HEK293 (cell line): ENCODE data around the gene NEK9.

Source experiments
- CTCF ChIA-PET: fragments of 350-600 bp; formaldehyde crosslinking; extraction: SDS; loops from one replicate; lab custom pipeline; 2021; ENCODE audit warnings: antibody characterized with exemption; lab: Yijun Ruan, JAX
- POLR2A ChIA-PET: fragments of 300-600 bp; formaldehyde crosslinking; extraction: SDS; loops from one replicate; lab custom pipeline; 2020; ENCODE audit warnings: antibody characterized with exemption, inconsistent platforms; lab: Yijun Ruan, JAX
- H3K27ac ChIP-seq: fragments of 200-500 bp; sonication (Bioruptor generic); 2 replicates; pipeline ENCODE4 v1.5.1; 2014; ENCODE audit warnings: low read depth, low read length, control low read depth, inconsistent platforms; ENCODE audit errors: extremely low read depth
- H3K36me3 ChIP-seq, 2 experiments: fragments of 200-500 bp in 1 of 2; sonication (Bioruptor generic) in 1 of 2; 1 replicate in 1 of 2; 2 replicates in 1 of 2; pipeline ENCODE4 v1.5.1; 2014 to 2017; ENCODE audit warnings: inconsistent platforms in 2 of 2, low read length in 2 of 2; ENCODE audit not compliant: control insufficient read depth in 2 of 2, insufficient read depth in 1 of 2
- H3K4me1 ChIP-seq: fragments of 200-500 bp; sonication (Bioruptor generic); 2 replicates; pipeline ENCODE4 v1.5.1; 2014; ENCODE audit warnings: mild to moderate bottlenecking, low read length, inconsistent platforms; ENCODE audit not compliant: control insufficient read depth, insufficient read depth
- H3K4me3 ChIP-seq: 2 replicates; pipeline ENCODE4 v1.5.1; 2011; ENCODE audit warnings: low read depth, mild to moderate bottlenecking, control low read depth, low read length, moderate library complexity
- H3K9me3 ChIP-seq: fragments of 200-500 bp; sonication (Bioruptor generic); 2 replicates; pipeline ENCODE4 v1.5.1; 2014; ENCODE audit warnings: low read depth, low read length, inconsistent platforms; ENCODE audit not compliant: control insufficient read depth, insufficient read depth
- GLIS2 ChIP-seq: fragments of 450-650 bp; formaldehyde crosslinking; IDR thresholded peaks from 2 replicates; pipeline ENCODE4 v1.5.1; 2016; ENCODE audit warnings: missing biosample characterization, missing genetic modification characterization
- KLF9 ChIP-seq: fragments of 450-650 bp; formaldehyde crosslinking; IDR thresholded peaks from 2 replicates; pipeline ENCODE4 v1.5.1; 2016; ENCODE audit warnings: missing biosample characterization, missing genetic modification characterization, low read depth
- SALL2 ChIP-seq: fragments of 450-650 bp; formaldehyde crosslinking; IDR thresholded peaks from 2 replicates; pipeline ENCODE4 v1.5.0; 2017; ENCODE audit warnings: missing biosample characterization, mild to moderate bottlenecking, missing genetic modification characterization, borderline replicate concordance
- SCRT1 ChIP-seq: fragments of 450-650 bp; formaldehyde crosslinking; IDR thresholded peaks from 2 replicates; pipeline ENCODE4 v1.5.1; 2016; ENCODE audit warnings: missing biosample characterization, missing genetic modification characterization, borderline replicate concordance
- TCF7L2 ChIP-seq: IDR thresholded peaks from 2 replicates; pipeline ENCODE4 v1.6.1; 2011; ENCODE audit warnings: low read depth, mild to moderate bottlenecking, inconsistent platforms, low read length, moderate library complexity, borderline replicate concordance
- WT1 ChIP-seq: fragments of 450-650 bp; formaldehyde crosslinking; IDR thresholded peaks from 2 replicates; pipeline ENCODE4 v1.5.1; 2016; ENCODE audit warnings: missing biosample characterization, missing genetic modification characterization
- ZNF112 ChIP-seq: fragments of 450-650 bp; formaldehyde crosslinking; IDR thresholded peaks from 2 replicates; pipeline ENCODE4 v1.5.0; 2017; ENCODE audit warnings: missing biosample characterization, missing genetic modification characterization
- ZNF169 ChIP-seq: fragments of 450-650 bp; formaldehyde crosslinking; IDR thresholded peaks from 2 replicates; pipeline ENCODE4 v1.5.1; 2016; ENCODE audit warnings: missing biosample characterization, missing genetic modification characterization
- ZNF18 ChIP-seq: fragments of 450-650 bp; formaldehyde crosslinking; IDR thresholded peaks from 2 replicates; pipeline ENCODE4 v1.5.1; 2016; ENCODE audit warnings: missing biosample characterization, missing genetic modification characterization
- ZNF202 ChIP-seq: fragments of 450-650 bp; formaldehyde crosslinking; IDR thresholded peaks from 2 replicates; pipeline ENCODE4 v1.5.1; 2016; ENCODE audit warnings: missing biosample characterization, missing genetic modification characterization, borderline replicate concordance
- ZNF223 ChIP-seq: fragments of 450-650 bp; formaldehyde crosslinking; IDR thresholded peaks from 2 replicates; pipeline ENCODE4 v1.5.1; 2016; ENCODE audit warnings: missing biosample characterization, missing genetic modification characterization
- ZNF24 ChIP-seq: fragments of 450-650 bp; formaldehyde crosslinking; IDR thresholded peaks from 2 replicates; pipeline ENCODE4 v1.5.1; 2016; ENCODE audit warnings: missing biosample characterization, missing genetic modification characterization
- ZNF266 ChIP-seq: fragments of 450-650 bp; formaldehyde crosslinking; IDR thresholded peaks from 2 replicates; pipeline ENCODE4 v1.5.1; 2016; ENCODE audit warnings: missing biosample characterization, missing genetic modification characterization, low read depth
- ZNF274 ChIP-seq, 2 experiments: fragments of 200-500 bp in 1 of 2; fragments of 450-650 bp in 1 of 2; sonication (Bioruptor generic) in 1 of 2; formaldehyde crosslinking in 1 of 2; IDR thresholded peaks; 2 replicates each; pipeline versions ENCODE4 v1.5.1 to v1.6.1; 2014 to 2016; ENCODE audit warnings: borderline replicate concordance in 1 of 2, inconsistent platforms in 1 of 2, low read length in 1 of 2, missing biosample characterization in 1 of 2, missing genetic modification characterization in 1 of 2
- ZNF324 ChIP-seq: fragments of 450-650 bp; formaldehyde crosslinking; IDR thresholded peaks from 2 replicates; pipeline ENCODE4 v1.5.1; 2016; ENCODE audit warnings: missing biosample characterization, missing genetic modification characterization
- ZNF391 ChIP-seq: fragments of 450-650 bp; formaldehyde crosslinking; IDR thresholded peaks from 2 replicates; pipeline ENCODE4 v1.5.1; 2016; ENCODE audit warnings: low read depth, missing biosample characterization, missing genetic modification characterization, borderline replicate concordance
- ZNF394 ChIP-seq: fragments of 450-650 bp; formaldehyde crosslinking; IDR thresholded peaks from 2 replicates; pipeline ENCODE4 v1.5.1; 2016; ENCODE audit warnings: missing biosample characterization, missing genetic modification characterization, mild to moderate bottlenecking, moderate library complexity, borderline replicate concordance
- ZNF514 ChIP-seq: fragments of 450-650 bp; formaldehyde crosslinking; IDR thresholded peaks from 2 replicates; pipeline ENCODE4 v1.5.1; 2016; ENCODE audit warnings: missing biosample characterization, missing genetic modification characterization
- ZNF621 ChIP-seq: fragments of 450-650 bp; formaldehyde crosslinking; IDR thresholded peaks from 2 replicates; pipeline ENCODE4 v1.5.1; 2017; ENCODE audit warnings: missing biosample characterization, missing genetic modification characterization
- ZNF654 ChIP-seq: fragments of 450-650 bp; formaldehyde crosslinking; IDR thresholded peaks from 2 replicates; pipeline ENCODE4 v1.5.1; 2016; ENCODE audit warnings: low read depth, missing biosample characterization, missing genetic modification characterization
- ZNF785 ChIP-seq: fragments of 450-650 bp; formaldehyde crosslinking; IDR thresholded peaks from 2 replicates; pipeline ENCODE4 v1.5.1; 2016; ENCODE audit warnings: missing biosample characterization, missing genetic modification characterization
- ZSCAN23 ChIP-seq: fragments of 450-650 bp; formaldehyde crosslinking; IDR thresholded peaks from 2 replicates; pipeline ENCODE4 v1.5.1; 2016; ENCODE audit warnings: missing biosample characterization, missing genetic modification characterization
- TF ChIP-seq, protein P1 (sequence below): fragments of 450-650 bp; formaldehyde crosslinking; IDR thresholded peaks from 2 replicates; pipeline ENCODE4 v1.5.1; 2017; ENCODE audit warnings: missing biosample characterization, missing genetic modification characterization
- TF ChIP-seq, protein P2 (sequence below): fragments of 450-650 bp; formaldehyde crosslinking; conservative IDR thresholded peaks from 2 replicates; pipeline ENCODE4 v1.5.1; 2016; ENCODE audit warnings: low read depth, missing biosample characterization, missing genetic modification characterization

NEK9 gene

GRCh38 chr14:75120541-75121291, 6.1 kb downstream of the NEK9 start:
- Histone ChIP-seq H3K4me3 (no peak overlapping the region), H3K36me3 (peaks cover 47 to 63% of the 10 kb centered on the region in 2 experiments), H3K9me3 (no peaks in the 10 kb centered on the region), H3K4me1 (peaks cover 15% of the 10 kb centered on the region), H3K27ac (no peak overlapping the region)
- ChIA-PET POLR2A (interaction anchor here (0.6 kb wide), 1 partner anchor 539 kb away, joined by 7 read pairs; no protein-coding TSS in a partner anchor), CTCF (interaction anchor here (0.6 to 1.0 kb wide), 2 partner anchors 32 to 156 kb away, joined by 3 to 4 read pairs; no protein-coding TSS in a partner anchor)
- TF ChIP-seq ZNF391 (tag by site-specific recombination), result no peak
- no peak for TF ChIP-seq KLF9
- TF ChIP-seq ZNF18 (tag by site-specific recombination), result no peak
- TF ChIP-seq ZNF202, result no peak
- TF ChIP-seq ZNF514, result no peak
- TF ChIP-seq ZNF394 (tag by site-specific recombination), result no peak
- TF ChIP-seq ZNF274 (IDR thresholded peaks at IDR 0.05; ENCODE audit: low read length), result no peak
- TF ChIP-seq ZNF274 (tag by site-specific recombination; IDR thresholded peaks at IDR 0.05; ENCODE audit: borderline replicate concordance), result no peak
- no peak for TF ChIP-seq ZNF785
- no peak for TF ChIP-seq ZNF112 (tag by site-specific recombination)
- TF ChIP-seq ZNF223, result no peak
- TF ChIP-seq GLIS2 (tag by site-specific recombination), result no peak
- no peak for TF ChIP-seq SALL2 (tag by site-specific recombination)
- TF ChIP-seq SCRT1, result no peak
- TF ChIP-seq ZNF169, result no peak

DNA sequence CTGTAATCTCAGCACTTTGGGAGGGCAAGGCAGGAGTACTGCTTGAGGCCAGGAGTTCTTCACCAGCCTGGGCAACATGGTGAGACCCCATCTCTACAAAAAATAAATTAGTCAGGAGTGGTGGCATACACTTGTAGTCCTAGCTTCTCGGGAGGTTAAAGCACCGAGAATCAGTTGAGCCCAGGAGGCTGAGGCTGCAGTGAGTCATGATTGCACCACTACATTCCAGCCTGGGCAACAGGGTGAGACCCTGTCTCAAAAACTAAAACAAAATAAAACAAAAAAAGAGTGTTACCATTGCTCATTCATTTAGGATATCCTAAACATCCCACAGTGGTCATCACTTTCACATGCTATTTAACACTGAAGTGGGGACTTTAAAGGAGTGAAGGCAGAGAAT, 7.8 kb downstream of the NEK9 start:
- Histone ChIP-seq H3K9me3 (no peaks in the 10 kb centered on the region), H3K4me1 (no peaks in the 10 kb centered on the region), H3K27ac (no peak overlapping the region), H3K4me3 (no peak overlapping the region), H3K36me3 (peaks cover 55 to 80% of the 10 kb centered on the region in 2 experiments)
- ChIA-PET CTCF (interaction anchor here (0.6 kb wide), 2 partner anchors 20 to 232 kb away, joined by 3 read pairs; no protein-coding TSS in a partner anchor), POLR2A (no interaction called here)
- TF ChIP-seq, protein P1, sequence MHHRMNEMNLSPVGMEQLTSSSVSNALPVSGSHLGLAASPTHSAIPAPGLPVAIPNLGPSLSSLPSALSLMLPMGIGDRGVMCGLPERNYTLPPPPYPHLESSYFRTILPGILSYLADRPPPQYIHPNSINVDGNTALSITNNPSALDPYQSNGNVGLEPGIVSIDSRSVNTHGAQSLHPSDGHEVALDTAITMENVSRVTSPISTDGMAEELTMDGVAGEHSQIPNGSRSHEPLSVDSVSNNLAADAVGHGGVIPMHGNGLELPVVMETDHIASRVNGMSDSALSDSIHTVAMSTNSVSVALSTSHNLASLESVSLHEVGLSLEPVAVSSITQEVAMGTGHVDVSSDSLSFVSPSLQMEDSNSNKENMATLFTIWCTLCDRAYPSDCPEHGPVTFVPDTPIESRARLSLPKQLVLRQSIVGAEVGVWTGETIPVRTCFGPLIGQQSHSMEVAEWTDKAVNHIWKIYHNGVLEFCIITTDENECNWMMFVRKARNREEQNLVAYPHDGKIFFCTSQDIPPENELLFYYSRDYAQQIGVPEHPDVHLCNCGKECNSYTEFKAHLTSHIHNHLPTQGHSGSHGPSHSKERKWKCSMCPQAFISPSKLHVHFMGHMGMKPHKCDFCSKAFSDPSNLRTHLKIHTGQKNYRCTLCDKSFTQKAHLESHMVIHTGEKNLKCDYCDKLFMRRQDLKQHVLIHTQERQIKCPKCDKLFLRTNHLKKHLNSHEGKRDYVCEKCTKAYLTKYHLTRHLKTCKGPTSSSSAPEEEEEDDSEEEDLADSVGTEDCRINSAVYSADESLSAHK (tag by site-specific recombination), result no peak
- TF ChIP-seq ZNF654 (tag by site-specific recombination) (no peak), WT1 (no peak)

DNA sequence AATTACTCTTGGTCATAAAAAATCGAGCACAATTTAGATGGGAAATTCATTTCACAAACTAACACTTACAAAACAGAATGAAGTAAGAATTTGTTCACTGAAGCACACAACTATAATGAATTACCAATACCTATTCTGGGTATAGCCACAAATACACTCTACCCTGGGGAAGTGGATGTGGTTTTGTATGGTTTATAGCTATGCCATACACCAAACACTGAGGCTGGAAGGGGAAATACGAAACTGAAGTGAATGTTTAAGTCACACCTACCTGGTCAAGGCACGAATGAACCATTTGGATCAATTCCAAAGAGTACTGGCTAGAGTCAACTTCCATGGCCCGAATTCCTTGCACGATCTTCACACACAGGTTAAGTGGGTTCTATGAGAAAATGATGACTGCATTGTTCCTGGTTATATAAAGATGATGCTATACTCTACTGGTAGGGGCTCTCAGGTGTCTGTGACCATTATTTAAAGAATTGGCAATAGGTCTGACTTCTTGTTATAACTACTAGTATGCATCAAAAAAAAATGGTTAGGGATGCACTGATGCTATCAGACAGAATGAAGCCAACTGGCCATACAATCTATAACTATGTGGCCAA, 12.8 kb downstream of the NEK9 start:
- Histone ChIP-seq H3K36me3 (peaks cover 81 to 100% of the 10 kb centered on the region in 2 experiments), H3K9me3 (no peaks in the 10 kb centered on the region), H3K4me1 (no peaks in the 10 kb centered on the region), H3K27ac (no peak overlapping the region), H3K4me3 (no peak overlapping the region)
- CTCF ChIA-PET, result interaction anchor here (0.6 kb wide), 1 partner anchor 145 kb away, joined by 3 read pairs; no protein-coding TSS in a partner anchor
- POLR2A ChIA-PET, result no interaction called here
- TF ChIP-seq ZSCAN23 (tag by site-specific recombination), result no peak
- no peak for TF ChIP-seq ZNF621 (tag by site-specific recombination)
- no peak for TF ChIP-seq KLF9
- TF ChIP-seq, protein P2, sequence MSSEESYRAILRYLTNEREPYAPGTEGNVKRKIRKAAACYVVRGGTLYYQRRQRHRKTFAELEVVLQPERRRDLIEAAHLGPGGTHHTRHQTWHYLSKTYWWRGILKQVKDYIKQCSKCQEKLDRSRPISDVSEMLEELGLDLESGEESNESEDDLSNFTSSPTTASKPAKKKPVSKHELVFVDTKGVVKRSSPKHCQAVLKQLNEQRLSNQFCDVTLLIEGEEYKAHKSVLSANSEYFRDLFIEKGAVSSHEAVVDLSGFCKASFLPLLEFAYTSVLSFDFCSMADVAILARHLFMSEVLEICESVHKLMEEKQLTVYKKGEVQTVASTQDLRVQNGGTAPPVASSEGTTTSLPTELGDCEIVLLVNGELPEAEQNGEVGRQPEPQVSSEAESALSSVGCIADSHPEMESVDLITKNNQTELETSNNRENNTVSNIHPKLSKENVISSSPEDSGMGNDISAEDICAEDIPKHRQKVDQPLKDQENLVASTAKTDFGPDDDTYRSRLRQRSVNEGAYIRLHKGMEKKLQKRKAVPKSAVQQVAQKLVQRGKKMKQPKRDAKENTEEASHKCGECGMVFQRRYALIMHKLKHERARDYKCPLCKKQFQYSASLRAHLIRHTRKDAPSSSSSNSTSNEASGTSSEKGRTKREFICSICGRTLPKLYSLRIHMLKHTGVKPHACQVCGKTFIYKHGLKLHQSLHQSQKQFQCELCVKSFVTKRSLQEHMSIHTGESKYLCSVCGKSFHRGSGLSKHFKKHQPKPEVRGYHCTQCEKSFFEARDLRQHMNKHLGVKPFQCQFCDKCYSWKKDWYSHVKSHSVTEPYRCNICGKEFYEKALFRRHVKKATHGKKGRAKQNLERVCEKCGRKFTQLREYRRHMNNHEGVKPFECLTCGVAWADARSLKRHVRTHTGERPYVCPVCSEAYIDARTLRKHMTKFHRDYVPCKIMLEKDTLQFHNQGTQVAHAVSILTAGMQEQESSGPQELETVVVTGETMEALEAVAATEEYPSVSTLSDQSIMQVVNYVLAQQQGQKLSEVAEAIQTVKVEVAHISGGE (tag by site-specific recombination), result no peak
- TF ChIP-seq ZNF266 (tag by site-specific recombination), result no peak
- no peak for TF ChIP-seq ZNF324 (tag by site-specific recombination)
- TF ChIP-seq TCF7L2, result no peak
- no peak for TF ChIP-seq ZNF24 (tag by site-specific recombination)
